MCF 10A (cell line): Measurements from ENCODE around the gene DPYD. TPM values are rescaled to one million over a fixed set of nuclear protein-coding genes. Genes with fewer than 3 reads are reported as not detected.

ENCODE experiments used
- BruUV-seq: library from RNA; stranded (reverse); fragments of 400-500 nt; replicated peaks from 2 replicates; lab custom pipeline; 2021; lab: Mats Ljungman, UMichigan
- CTCF ChIA-PET: fragments of 300-600 bp; sonication (Branson Sonifier 250); formaldehyde crosslinking; extraction: SDS; loops from one replicate; lab custom pipeline; 2021; ENCODE audit warnings: antibody characterized with exemption, inconsistent platforms; lab: Yijun Ruan, JAX
- POLR2A ChIA-PET: fragments of 300-600, 350-650 bp; sonication (Branson Sonifier 250); formaldehyde crosslinking; extraction: SDS; loops from one replicate; lab custom pipeline; 2020; ENCODE audit warnings: antibody characterized with exemption, inconsistent platforms; lab: Yijun Ruan, JAX
- DNase-seq: peaks from one replicate; pipeline ENCODE4 v3.0.0-alpha.2; 2018; ENCODE audit not compliant: unreplicated experiment
- H3K27ac Mint-ChIP-seq: one replicate; pipeline ENCODE4 v1.8.0; 2022; ENCODE audit warnings: mild to moderate bottlenecking, low read depth, mixed read lengths; ENCODE audit not compliant: unreplicated experiment
- H3K27me3 Mint-ChIP-seq: one replicate; pipeline ENCODE4 v1.8.0; 2022; ENCODE audit warnings: mixed read lengths; ENCODE audit not compliant: insufficient read depth, unreplicated experiment
- H3K36me3 Mint-ChIP-seq: one replicate; pipeline ENCODE4 v1.8.0; 2022; ENCODE audit warnings: mild to moderate bottlenecking, moderate library complexity, mixed read lengths; ENCODE audit not compliant: insufficient read depth, unreplicated experiment
- H3K4me1 Mint-ChIP-seq: one replicate; pipeline ENCODE4 v1.8.0; 2022; ENCODE audit warnings: mixed read lengths; ENCODE audit not compliant: insufficient read depth, unreplicated experiment
- H3K4me3 Mint-ChIP-seq: one replicate; pipeline ENCODE4 v1.8.0; 2022; ENCODE audit warnings: mild to moderate bottlenecking, moderate library complexity, mixed read lengths; ENCODE audit not compliant: unreplicated experiment
- H3K9me3 Mint-ChIP-seq: one replicate; pipeline ENCODE4 v1.8.0; 2022; ENCODE audit warnings: mixed read lengths; ENCODE audit not compliant: unreplicated experiment
- CTCF ChIP-seq: fragments of 200-600 bp; IDR thresholded peaks from one replicate; pipeline ENCODE4 v1.8.0; 2022; ENCODE audit warnings: antibody characterized with exemption, mild to moderate bottlenecking; ENCODE audit not compliant: unreplicated experiment
- intact Hi-C: fragments of 100-400 bp; cut with micrococcal nuclease; formaldehyde crosslinking; loops from 2 replicates; pipeline ENCODE4 v1.14.1; 2022
- total RNA-seq: library from RNA; stranded (reverse); gene quantifications from 2 replicates; pipeline ENCODE4 v1.2.3, GENCODE V29; 2022

Gene DPYD
- total RNA-seq, 1 experiment from 2014 or later: 48.2 TPM

GRCh38 chr1:97097404-97097925 lies 823.4 kb downstream of the DPYD start:
- BruUV-seq: no TSS peak
- intact Hi-C loops: no loop called here
- Mint-ChIP-seq H3K36me3 (peaks cover 19% of the 10 kb centered on the region), H3K4me3 (no peak overlapping the region), H3K27me3 (no peaks in the 10 kb centered on the region), H3K9me3 (peaks cover 5% of the 10 kb centered on the region), H3K4me1 (no peaks in the 10 kb centered on the region), H3K27ac (no peak overlapping the region)
- no peak for TF ChIP-seq CTCF
- ChIA-PET POLR2A (no interaction called here), CTCF (no interaction called here)
- no peak for DNase-seq

DNA sequence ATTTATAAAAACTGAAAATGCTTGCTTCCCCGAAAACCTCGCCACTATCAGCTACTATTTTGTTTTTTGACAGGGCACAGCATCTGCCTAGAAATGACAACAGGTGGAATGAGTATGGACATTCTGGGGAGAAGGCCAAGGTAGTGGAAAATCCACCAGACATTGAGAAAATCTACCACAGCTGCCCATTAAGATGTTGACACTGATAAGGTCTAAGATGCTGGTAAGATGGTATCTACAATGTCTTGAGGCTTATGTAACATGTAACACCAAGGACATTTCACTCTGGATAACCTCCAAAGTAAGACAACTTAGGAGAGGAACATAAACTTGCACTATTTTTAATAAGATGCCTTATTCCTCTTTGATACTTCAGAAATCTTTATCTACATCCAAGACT lies 825.1 kb downstream of the DPYD start:
- Mint-ChIP-seq H3K9me3 (peaks cover 5% of the 10 kb centered on the region), H3K27me3 (no peaks in the 10 kb centered on the region), H3K4me1 (no peaks in the 10 kb centered on the region), H3K27ac (no peak overlapping the region), H3K36me3 (peaks cover 26% of the 10 kb centered on the region), H3K4me3 (no peak overlapping the region)
- no TSS peak for BruUV-seq
- no peak for DNase-seq
- POLR2A ChIA-PET: interaction anchor here (0.6 kb wide), 1 partner anchor 566 kb away, joined by 3 read pairs; no protein-coding TSS in a partner anchor
- CTCF ChIA-PET: no interaction called here
- intact Hi-C loops: no loop called here
- TF ChIP-seq CTCF: no peak

DNA sequence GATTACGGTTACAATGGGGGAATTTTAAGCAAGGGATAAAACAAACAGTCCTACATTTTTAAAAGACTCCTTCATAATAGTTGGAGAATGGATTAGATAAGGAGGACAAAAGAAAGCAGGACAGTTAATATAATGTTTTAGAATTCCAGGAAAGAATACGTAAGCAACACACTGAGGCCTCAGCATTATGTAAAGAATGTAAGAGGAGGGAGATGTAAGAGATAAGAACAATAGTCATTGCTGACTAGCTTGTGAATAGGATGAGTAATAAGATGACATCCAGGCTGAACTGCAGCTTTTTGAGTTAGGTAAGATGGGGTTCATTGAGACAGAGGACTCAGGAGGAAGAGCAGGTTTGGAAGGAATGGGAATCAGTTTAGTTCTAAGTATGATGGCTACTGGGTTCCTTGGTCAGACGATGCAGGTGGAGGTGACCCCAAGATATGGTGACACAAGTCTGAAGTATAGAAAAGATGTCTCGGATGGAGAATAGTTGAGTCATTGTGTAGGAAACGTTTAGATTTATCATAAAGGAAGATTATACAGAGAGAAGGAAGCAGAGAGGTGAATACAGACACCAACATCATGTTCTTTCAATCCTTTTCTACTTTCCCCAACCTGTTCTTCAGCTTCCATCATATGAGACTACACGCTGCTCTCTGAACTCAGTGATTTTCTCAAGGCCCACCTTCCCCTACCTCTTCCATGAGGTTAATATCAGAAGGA lies 826.4 kb downstream of the DPYD start:
- H3K9me3 Mint-ChIP-seq: peaks cover 5% of the 10 kb centered on the region
- no peak overlapping the region for H3K4me3 Mint-ChIP-seq
- CTCF ChIA-PET: interaction anchor here (0.6 to 0.7 kb wide), 2 partner anchors 10 to 512 kb away, joined by 3 read pairs; no protein-coding TSS in a partner anchor
- POLR2A ChIA-PET: interaction anchor here (0.7 to 1.9 kb wide), 5 partner anchors 10 to 1020 kb away, joined by 3 to 8 read pairs (median 4); no protein-coding TSS in a partner anchor
- BruUV-seq: no TSS peak
- no peak overlapping the region for H3K27ac Mint-ChIP-seq
- peak; percentile 63 for DNase-seq
- H3K4me1 Mint-ChIP-seq: no peaks in the 10 kb centered on the region
- peaks cover 31% of the 10 kb centered on the region for H3K36me3 Mint-ChIP-seq
- intact Hi-C loops: no loop called here
- no peak for TF ChIP-seq CTCF
- no peaks in the 10 kb centered on the region for H3K27me3 Mint-ChIP-seq

DNA sequence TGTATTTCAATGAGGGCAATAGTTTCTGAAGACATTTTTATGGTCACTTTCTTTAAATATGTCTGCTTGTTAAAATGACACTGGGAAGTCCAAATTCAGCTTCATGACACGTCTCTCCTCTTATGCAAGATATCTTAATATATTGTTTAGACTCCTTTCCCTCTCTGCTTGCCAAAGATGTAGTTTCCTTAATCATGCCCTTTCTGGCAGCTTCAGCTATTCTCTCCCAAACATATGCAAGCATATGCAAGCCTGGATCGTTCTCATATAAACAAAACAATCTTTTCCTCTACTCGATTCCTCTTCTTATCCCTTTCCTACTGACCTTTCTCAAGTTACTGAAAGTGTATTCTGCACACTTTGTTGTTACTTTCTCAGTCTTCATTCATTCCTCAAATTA lies 827.1 kb downstream of the DPYD start:
- Mint-ChIP-seq H3K27me3 (no peaks in the 10 kb centered on the region), H3K4me1 (no peaks in the 10 kb centered on the region), H3K27ac (no peak overlapping the region), H3K9me3 (peaks cover 5% of the 10 kb centered on the region), H3K4me3 (no peak overlapping the region), H3K36me3 (peaks cover 31% of the 10 kb centered on the region)
- DNase-seq: peak; percentile 32
- intact Hi-C loops: no loop called here
- POLR2A ChIA-PET: interaction anchor here (0.7 to 1.9 kb wide), 4 partner anchors 9 to 1019 kb away, joined by 4 to 8 read pairs (median 6); no protein-coding TSS in a partner anchor
- CTCF ChIA-PET: interaction anchor here (0.6 to 0.7 kb wide), 3 partner anchors 10 to 840 kb away, joined by 3 read pairs; no protein-coding TSS in a partner anchor
- TF ChIP-seq CTCF: no peak
- BruUV-seq: TSS peak; percentile 27
